ENCODE results near the gene FGF22. TPM values are rescaled to one million over a fixed set of nuclear protein-coding genes. Genes with fewer than 3 reads are reported as not detected.

Gene FGF22
- not detected for total RNA-seq

- peak within 1 kb of the TSS in 1 of 2 donors; percentile 26 for H3K9ac ChIP-seq (ENCODE audit: low read depth in 2 of 2, low read length in 2 of 2)
- H3K27me3 ChIP-seq: no peaks in the 10 kb centered on the region
- intact Hi-C loops (cut with DNase I): no loop called here
- H3K36me3 ChIP-seq: no peaks in the 10 kb centered on the region
- H3K4me3 ChIP-seq: peak within 1 kb of the TSS; percentile 39
- H3K9me3 ChIP-seq: no peaks in the 10 kb centered on the region
- DNase-seq: peak; percentile 96
- no peaks in the 10 kb centered on the region for H3K4me1 ChIP-seq
- no peak within 1 kb of the TSS for H3K27ac ChIP-seq
- no peak for TF ChIP-seq CTCF (IDR thresholded peaks at IDR 0.05)
Measured at GRCh38 chr19:639253-640160, at the start of gene FGF22. TSS of gene FGF22 (plus strand) at chr19:639879. CDS start at chr19:639926, 47 bp downstream.

- Histone ChIP-seq H3K27ac (no peak overlapping the region), H3K9me3 (no peaks in the 10 kb centered on the region), H3K27me3 (peaks cover 36% of the 10 kb centered on the region), H3K9ac (ENCODE audit: low read depth in 2 of 2, low read length in 2 of 2) (no peak overlapping the region), H3K4me1 (peaks cover 4% of the 10 kb centered on the region), H3K4me3 (no peak overlapping the region), H3K36me3 (no peaks in the 10 kb centered on the region)
- no peak for DNase-seq
- TF ChIP-seq CTCF (IDR thresholded peaks at IDR 0.05): no peak
- intact Hi-C loops (cut with DNase I): no loop called here
Measured at GRCh38 chr19:590396-590745, 49.3 kb upstream of the FGF22 start.

- intact Hi-C loops (cut with DNase I): no loop called here
- H3K27me3 ChIP-seq: peaks cover 36% of the 10 kb centered on the region
- no peak overlapping the region for H3K9ac ChIP-seq (ENCODE audit: low read depth in 2 of 2, low read length in 2 of 2)
- no peaks in the 10 kb centered on the region for H3K36me3 ChIP-seq
- H3K4me1 ChIP-seq: peaks cover 4% of the 10 kb centered on the region
- no peaks in the 10 kb centered on the region for H3K9me3 ChIP-seq
- no peak for DNase-seq
- no peak overlapping the region for H3K4me3 ChIP-seq
- TF ChIP-seq CTCF (IDR thresholded peaks at IDR 0.05): no peak
- H3K27ac ChIP-seq: no peak overlapping the region
Measured at GRCh38 chr19:590750-591098, 49.0 kb upstream of the FGF22 start.

GRCh38 chr19:591099-591958 lies 48.4 kb upstream of the FGF22 start:
- no peak overlapping the region for H3K27ac ChIP-seq
- H3K4me3 ChIP-seq: no peak overlapping the region
- intact Hi-C loops (cut with DNase I): no loop called here
- no peaks in the 10 kb centered on the region for H3K36me3 ChIP-seq
- H3K4me1 ChIP-seq: peaks cover 4% of the 10 kb centered on the region
- H3K9ac ChIP-seq (ENCODE audit: low read depth in 2 of 2, low read length in 2 of 2): no peak overlapping the region
- peaks cover 36% of the 10 kb centered on the region for H3K27me3 ChIP-seq
- no peak for DNase-seq
- TF ChIP-seq CTCF (IDR thresholded peaks at IDR 0.05): no peak
- no peaks in the 10 kb centered on the region for H3K9me3 ChIP-seq

- H3K36me3 ChIP-seq: no peaks in the 10 kb centered on the region
- peaks cover 4% of the 10 kb centered on the region for H3K4me1 ChIP-seq
- H3K9me3 ChIP-seq: no peaks in the 10 kb centered on the region
- no peak overlapping the region for H3K27ac ChIP-seq
- peaks cover 36% of the 10 kb centered on the region for H3K27me3 ChIP-seq
- DNase-seq: no peak
- no peak overlapping the region for H3K4me3 ChIP-seq
- TF ChIP-seq CTCF (IDR thresholded peaks at IDR 0.05): no peak
- intact Hi-C loops (cut with DNase I): no loop called here
- H3K9ac ChIP-seq (ENCODE audit: low read depth in 2 of 2, low read length in 2 of 2): no peak overlapping the region
Measured at GRCh38 chr19:592101-592500, 47.6 kb upstream of the FGF22 start.

All from colonic mucosa (tissue), 4 donors.